NCI-H2196 treated with DMSO at 0.1 percent for 48 hours (cell line): ENCODE measurements around the gene TEP1.
A peak's percentile ranks its signal among the peaks of the same experiment; 100 is the strongest.

Source experiments
- DNase-seq: peaks from one replicate; lab custom pipeline; 2025; ENCODE audit not compliant: unreplicated experiment; lab: John Stamatoyannopoulos, UW

Gene TEP1

DNA sequence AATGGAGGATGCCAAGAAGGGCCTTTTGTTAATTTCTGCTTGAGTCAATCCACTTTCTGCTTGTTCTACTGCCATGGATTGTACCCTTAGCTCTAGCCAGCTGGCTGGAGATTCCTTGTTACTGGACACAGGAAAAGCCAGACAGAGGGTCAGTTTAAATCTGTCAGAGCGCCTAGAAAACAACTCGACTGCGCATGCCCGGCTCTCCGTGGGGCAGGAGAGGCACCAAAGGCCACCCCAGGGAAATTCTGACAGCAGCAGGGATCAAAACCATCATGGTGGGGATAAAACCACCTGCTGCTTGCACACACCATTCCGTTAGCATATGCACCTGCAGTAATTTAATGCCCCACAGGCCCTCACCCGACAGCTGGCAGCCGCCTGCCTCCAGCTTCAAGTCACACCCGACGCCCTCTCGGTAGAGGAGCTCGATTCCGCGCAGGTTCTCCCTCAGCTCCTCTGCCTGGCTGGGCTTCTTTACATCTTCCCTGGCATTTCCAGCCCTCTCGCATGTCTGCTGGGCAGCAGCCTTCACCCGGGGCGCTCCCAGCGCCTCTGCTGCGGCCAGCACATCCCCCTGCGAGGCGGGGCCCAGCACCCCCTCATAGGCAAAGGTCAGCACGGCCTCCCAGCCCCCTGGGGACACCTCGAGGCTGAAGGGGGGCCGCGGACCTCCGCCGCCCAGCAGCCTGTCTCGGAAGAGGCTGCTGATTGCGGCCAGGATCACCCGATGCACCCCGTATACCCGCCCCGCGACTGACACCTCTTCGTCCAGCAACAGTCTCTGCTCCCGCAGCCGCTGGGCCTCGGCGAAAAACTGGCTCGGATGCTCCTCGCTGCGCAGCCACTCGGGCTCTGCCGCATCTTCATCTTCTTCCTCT is 21.6 kb upstream of the TEP1 start:
- no peak for DNase-seq

DNA sequence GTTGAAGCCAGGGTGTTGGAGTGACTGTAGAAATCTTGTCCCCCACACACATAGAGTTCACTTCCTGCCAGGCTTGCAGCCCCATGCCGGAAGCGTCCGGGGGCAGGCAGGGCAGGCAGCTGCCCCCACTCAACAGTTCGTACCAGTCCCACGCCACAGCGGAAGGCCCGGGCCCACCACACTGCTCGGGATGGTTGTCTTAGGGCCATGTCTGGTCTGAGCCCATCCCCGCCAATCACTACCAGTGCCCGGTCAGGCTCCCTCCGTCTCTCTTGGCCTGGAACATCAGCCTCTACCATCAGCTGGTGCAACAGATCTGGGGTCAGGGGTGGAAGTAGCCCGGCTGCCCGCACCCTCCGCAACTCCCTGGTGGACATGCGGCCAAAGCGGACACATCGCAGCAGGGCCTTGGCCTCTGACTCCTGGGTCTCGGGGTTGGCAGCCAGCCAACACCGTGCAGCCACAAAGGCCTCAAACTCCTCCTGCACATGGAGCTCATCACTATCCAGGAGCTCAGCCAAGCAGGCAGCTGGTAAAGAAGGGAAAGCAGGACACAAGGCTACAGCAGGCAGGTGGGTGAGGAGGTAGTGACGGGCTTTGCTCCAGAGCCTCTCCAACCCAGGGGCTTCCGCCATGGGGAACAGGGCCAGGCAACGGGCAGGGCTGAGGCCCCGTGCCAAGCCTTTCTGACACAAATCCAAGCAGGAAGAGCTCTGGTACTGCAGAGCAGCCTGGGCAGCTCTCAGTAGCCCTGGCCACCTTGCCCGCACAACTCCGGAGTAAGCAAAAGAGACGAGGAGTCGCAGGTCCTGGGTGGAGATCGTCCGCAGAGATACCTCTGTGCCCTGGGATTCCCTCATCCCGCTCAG is 16.7 kb upstream of the TEP1 start:
- DNase-seq: peak; percentile 88

- no peak for DNase-seq
Observed at GRCh38 chr14:20428802-20429201, 15.5 kb upstream of the TEP1 start.

DNA sequence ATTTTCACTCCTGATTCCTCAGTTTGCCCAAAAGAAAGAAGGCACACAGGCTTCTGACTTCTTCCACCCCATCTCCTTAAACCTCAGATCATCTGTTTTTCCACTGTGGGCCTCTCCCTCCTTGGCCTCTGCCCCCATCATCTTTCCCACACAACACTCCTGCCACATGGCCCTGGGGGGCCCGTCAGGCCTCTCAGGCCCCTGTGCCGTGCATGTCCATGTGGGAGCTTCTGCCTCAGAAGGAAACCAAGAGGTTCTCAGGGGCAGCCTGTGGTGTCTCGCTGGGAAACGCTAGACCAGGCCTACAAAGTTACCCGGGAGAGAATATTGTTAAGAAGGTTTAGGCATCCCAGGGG is 14.7 kb upstream of the TEP1 start:
- no peak for DNase-seq

- DNase-seq: no peak
Observed at GRCh38 chr14:20427231-20428009, 14.1 kb upstream of the TEP1 start.

DNA sequence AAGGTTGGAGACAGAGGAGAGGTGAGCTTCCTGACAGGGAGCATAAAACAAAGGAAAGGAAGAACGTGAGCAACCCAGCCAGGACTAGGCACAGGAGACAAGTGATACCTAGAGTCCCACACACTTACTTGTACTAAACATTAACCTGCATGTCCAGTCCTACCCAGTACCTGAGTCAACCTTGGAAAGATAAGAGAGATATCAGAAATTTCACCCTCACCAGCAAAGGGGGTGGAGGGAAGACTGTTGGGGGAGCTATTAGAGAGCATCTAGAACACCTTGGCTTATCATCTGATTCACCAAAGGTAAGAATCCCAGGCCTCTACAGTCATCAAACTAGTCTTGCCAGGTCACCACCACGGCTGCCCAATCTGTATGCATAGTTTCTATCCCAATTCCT is 11.6 kb upstream of the TEP1 start:
- DNase-seq: no peak

- DNase-seq: no peak
Observed at GRCh38 chr14:20422886-20423285, 9.6 kb upstream of the TEP1 start.

- DNase-seq: no peak
Observed at GRCh38 chr14:20421267-20421666, 8.0 kb upstream of the TEP1 start.

GRCh38 chr14:20419419-20419818 is 6.1 kb upstream of the TEP1 start:
- no peak for DNase-seq

GRCh38 chr14:20418501-20418909 is 5.2 kb upstream of the TEP1 start:
- DNase-seq: no peak

GRCh38 chr14:20417250-20418186 is 4.2 kb upstream of the TEP1 start:
- no peak for DNase-seq

GRCh38 chr14:20416223-20416622 is 2.9 kb upstream of the TEP1 start:
- no peak for DNase-seq

DNA sequence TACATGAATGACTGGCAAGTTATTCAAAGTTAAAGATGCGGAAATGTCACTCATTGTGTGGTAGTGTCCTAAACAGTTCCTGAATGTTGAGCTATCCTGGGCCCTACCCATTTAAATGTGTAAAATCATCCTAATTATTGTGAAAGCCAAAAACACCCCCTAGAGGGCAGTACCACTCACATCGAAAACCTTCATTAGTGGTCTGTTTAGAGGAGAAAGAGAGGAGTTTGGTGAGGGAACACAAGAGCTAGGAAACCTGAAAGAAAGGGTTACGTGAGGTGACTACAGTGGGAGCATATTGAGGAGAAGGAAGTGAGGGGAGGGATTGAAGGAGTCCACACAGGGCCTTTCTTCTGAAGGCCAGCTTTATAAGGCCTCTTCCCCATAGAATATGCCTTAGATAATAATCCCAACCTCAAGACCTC is 2.5 kb upstream of the TEP1 start:
- DNase-seq: peak; percentile 35

- DNase-seq: no peak
Observed at GRCh38 chr14:20413744-20414082, 412 bp upstream of the TEP1 start.

GRCh38 chr14:20412411-20412810 is 890 bp downstream of the TEP1 start:
- no peak for DNase-seq

- DNase-seq: no peak
Observed at GRCh38 chr14:20409226-20409625, 4.1 kb downstream of the TEP1 start.

DNA sequence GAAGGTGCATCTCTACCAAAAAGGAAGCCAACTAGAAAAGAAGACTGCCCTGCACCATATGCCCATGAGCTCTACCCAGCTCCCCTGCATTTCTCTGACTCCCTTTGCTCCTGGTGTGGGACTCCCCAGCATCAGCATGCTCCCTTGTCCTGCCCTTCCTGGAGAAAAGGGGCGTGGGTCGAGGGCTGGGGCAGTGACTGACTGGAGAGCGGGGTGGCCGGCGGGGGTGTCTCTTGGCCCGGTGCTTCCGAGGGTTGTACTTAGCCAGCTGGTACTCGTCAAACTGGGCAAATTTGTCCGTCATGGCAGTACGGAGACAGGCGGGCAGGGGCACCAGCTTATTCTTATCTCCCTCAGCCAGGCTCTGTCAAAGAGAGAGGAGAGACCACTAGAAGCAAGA is 9.8 kb downstream of the TEP1 start:
- DNase-seq: no peak

DNA sequence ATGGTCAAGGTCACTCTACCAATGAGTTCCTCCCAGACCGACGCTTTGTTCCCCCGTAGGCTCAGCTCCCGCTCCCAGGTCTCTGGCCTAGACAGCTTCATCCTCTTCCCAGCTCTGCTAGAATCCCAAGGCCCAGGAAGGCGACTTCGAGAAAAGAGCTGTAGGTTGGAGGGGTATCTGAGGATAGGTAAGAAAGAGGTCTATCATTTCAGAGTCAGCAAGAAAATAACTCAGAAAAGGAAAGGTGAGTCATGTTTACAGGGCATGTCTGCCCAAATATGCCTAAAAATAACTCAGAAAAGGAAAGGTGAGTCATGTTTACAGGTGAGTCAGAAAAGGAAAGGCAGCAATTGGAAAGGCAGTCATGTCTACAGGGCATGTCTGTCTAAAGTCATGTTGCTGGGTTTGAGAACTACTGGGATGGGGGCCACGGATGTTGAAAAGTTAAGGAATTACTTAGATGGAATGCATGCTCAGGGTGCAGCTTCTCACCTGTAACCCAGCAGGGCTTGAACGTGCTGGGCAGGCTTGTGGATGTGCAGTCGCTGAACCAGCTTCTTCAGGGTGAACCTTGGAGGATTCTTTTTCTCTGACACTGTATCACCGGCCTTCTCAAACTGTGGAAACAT is 12.2 kb downstream of the TEP1 start:
- DNase-seq: no peak

DNA sequence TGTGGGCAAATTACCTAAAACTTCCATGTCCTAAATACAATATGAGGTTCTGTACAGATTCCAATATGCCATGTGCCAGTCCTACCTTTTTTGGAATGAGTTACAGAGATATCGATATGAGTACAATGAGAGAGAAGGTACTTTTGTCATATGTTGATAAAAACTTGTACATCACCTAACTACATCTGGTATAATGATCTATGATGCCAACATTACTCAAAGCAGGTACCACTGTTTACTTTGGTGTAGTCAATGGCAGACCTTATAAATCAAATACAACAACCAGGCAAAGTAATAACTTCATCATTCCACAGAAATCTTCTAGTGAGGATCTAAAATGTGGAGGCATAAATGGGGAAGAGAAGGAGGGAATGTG is 12.7 kb downstream of the TEP1 start:
- DNase-seq: no peak

GRCh38 chr14:20397511-20397910 is 15.8 kb downstream of the TEP1 start:
- no peak for DNase-seq
